ENCODE measurements around the gene FCHSD2.

The FCHSD2 gene

DNA sequence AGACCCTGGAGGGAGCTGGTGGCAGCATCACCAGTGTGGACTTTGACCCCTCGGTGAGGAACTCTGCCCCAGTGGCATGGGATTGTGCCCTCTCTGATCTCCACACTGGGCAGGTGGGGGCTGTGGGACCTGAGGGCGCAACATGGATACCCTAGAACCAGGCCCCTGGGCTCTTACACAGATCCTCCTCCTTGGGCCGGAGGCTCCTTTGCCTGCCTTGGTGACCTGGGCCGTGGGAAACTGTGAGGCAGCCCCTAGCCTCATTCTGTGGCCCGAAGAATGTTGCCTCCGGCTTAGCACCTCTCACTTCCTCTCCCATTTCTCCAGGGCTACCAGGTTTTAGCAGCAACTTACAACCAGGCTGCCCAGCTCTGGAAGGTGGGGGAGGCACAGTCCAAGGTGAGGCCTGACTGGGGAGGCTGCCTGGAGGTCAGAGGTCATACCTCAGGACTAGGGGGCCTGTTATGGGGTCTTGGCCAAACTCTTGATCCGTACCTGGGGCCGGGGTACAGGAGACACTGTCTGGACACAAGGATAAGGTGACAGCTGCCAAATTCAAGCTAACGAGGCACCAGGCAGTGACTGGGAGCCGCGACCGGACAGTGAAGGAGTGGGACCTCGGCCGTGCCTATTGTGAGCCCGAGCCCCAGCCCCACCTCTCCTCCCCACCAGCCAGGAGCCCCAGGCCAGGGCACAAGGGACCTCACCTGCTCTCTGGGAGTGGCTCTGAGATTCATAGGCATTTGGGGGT lies 315.8 kb downstream of the FCHSD2 start:
- WGBS (ENCODE audit: insufficient coverage): 94% methylated on average over 15 of the region's 15 CpGs
- H3K27me3 ChIP-seq (replicated peaks in 2 of 5; ENCODE audit: control insufficient read depth in 4 of 5, insufficient read depth in 5 of 5, low read length in 4 of 5): no peaks in the 10 kb centered on the region
- DNase-seq: no peak
- no peaks in the 10 kb centered on the region for H3K9me3 ChIP-seq (ENCODE audit: control extremely low read depth in 1 of 5, control insufficient read depth in 4 of 5, insufficient read depth in 2 of 5, low read depth in 1 of 5, low read length in 4 of 5)
- no peak overlapping the region for H3K4me3 ChIP-seq (ENCODE audit: control insufficient read depth in 1 of 7, extremely low read depth in 1 of 7, insufficient read depth in 4 of 7, low read depth in 2 of 7, low read length in 6 of 7)
- H3K4me1 ChIP-seq (ENCODE audit: control extremely low read depth in 1 of 4, control insufficient read depth in 4 of 4, insufficient read depth in 4 of 4, low read length in 3 of 4): peaks cover 0 to 8% (median 3%) of the 10 kb centered on the region in 4 experiments
- ChIA-PET POLR2A (no interaction called here), CTCF (interaction anchor here (1.2 to 6.5 kb wide), 3 partner anchors 9 to 351 kb away, joined by 3 to 44 read pairs (median 29); partner anchors contain the start of gene ATG16L2)
- H3K27ac ChIP-seq (ENCODE audit: insufficient read depth in 1 of 2, low read depth in 1 of 2, low read length in 2 of 2, poor library complexity in 1 of 2, severe bottlenecking in 2 of 2): peak overlapping the region in 1 of 2 experiments; percentile 27
- peaks cover 13 to 93% (median 75%) of the 10 kb centered on the region in 4 experiments for H3K36me3 ChIP-seq (ENCODE audit: control insufficient read depth in 4 of 4, insufficient read depth in 4 of 4, low read length in 3 of 4)

DNA sequence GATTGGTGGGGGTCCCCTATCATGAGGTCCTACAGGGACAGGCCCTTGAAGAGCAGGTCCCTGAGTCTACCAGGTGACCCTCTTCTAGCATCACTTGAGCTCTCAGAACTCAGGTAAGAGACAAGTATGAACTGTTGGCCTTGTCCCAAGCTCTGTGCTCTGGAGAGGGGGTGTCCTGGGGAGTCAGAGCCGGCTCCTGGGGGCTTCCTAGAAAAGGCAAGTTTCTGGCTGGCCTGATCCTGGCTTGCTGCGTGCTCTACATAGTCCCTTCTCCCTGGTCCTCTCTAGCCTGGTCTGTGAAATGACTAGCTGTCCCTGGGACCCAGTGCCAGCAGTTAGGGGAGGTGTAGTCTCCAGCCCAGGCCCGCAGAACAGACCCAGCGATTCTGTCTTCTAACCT lies 316.5 kb downstream of the FCHSD2 start:
- no peaks in the 10 kb centered on the region for H3K27me3 ChIP-seq (replicated peaks in 2 of 5; ENCODE audit: control insufficient read depth in 4 of 5, insufficient read depth in 5 of 5, low read length in 4 of 5)
- H3K36me3 ChIP-seq (ENCODE audit: control insufficient read depth in 4 of 4, insufficient read depth in 4 of 4, low read length in 3 of 4): peaks cover 13 to 96% (median 77%) of the 10 kb centered on the region in 4 experiments
- no peak overlapping the region for H3K4me3 ChIP-seq (ENCODE audit: control insufficient read depth in 1 of 7, extremely low read depth in 1 of 7, insufficient read depth in 4 of 7, low read depth in 2 of 7, low read length in 6 of 7)
- H3K9me3 ChIP-seq (ENCODE audit: control extremely low read depth in 1 of 5, control insufficient read depth in 4 of 5, insufficient read depth in 2 of 5, low read depth in 1 of 5, low read length in 4 of 5): no peaks in the 10 kb centered on the region
- DNase-seq: no peak
- POLR2A ChIA-PET: no interaction called here
- no peak overlapping the region for H3K27ac ChIP-seq (ENCODE audit: insufficient read depth in 1 of 2, low read depth in 1 of 2, low read length in 2 of 2, poor library complexity in 1 of 2, severe bottlenecking in 2 of 2)
- 94% methylated on average over 4 of the region's 4 CpGs for WGBS (ENCODE audit: insufficient coverage)
- CTCF ChIA-PET: interaction anchor here (0.5 kb wide), 1 partner anchor 32 kb away, joined by 5 read pairs; no protein-coding TSS in a partner anchor
- peaks cover 0 to 15% (median 7%) of the 10 kb centered on the region in 4 experiments for H3K4me1 ChIP-seq (ENCODE audit: control extremely low read depth in 1 of 4, control insufficient read depth in 4 of 4, insufficient read depth in 4 of 4, low read length in 3 of 4)

DNA sequence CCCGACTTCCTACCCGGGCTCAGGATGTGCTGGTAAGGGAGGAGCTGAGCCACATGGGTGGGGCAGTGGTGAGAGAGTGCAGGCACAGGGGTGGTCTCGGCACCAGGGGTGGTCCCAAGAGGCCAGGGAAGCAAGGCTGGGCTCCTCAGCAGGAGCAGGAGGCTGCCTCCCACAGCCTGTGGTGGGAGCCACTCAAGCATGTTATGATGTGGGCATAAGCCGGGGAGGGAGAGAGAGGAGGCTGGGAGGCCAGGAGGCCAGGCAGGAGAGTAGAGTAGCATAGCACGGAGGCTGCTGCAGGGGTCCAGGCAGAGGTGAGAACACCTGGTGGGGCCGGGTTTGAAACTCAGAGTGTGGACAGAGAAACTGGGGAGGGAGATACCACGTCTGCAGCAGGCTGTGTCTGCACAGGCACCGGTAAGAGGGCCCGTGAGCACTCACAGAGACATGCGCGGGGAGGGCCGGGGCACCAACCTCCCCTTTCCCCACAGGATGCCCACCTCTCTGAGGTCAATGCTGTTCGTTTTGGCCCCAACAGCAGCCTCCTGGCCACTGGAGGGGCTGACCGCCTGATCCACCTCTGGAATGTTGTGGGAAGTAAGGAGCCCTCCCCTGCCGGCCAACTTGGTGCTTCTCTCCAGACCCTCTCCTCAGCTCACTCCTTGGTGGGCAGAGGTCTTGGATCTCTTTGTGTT lies 317.2 kb downstream of the FCHSD2 start:
- Histone ChIP-seq H3K27me3 (replicated peaks in 2 of 5; ENCODE audit: control insufficient read depth in 4 of 5, insufficient read depth in 5 of 5, low read length in 4 of 5) (no peaks in the 10 kb centered on the region), H3K9me3 (ENCODE audit: control extremely low read depth in 1 of 5, control insufficient read depth in 4 of 5, insufficient read depth in 2 of 5, low read depth in 1 of 5, low read length in 4 of 5) (no peaks in the 10 kb centered on the region), H3K27ac (ENCODE audit: insufficient read depth in 1 of 2, low read depth in 1 of 2, low read length in 2 of 2, poor library complexity in 1 of 2, severe bottlenecking in 2 of 2) (no peak overlapping the region), H3K36me3 (ENCODE audit: control insufficient read depth in 4 of 4, insufficient read depth in 4 of 4, low read length in 3 of 4) (peaks cover 13 to 96% (median 77%) of the 10 kb centered on the region in 4 experiments), H3K4me3 (ENCODE audit: control insufficient read depth in 1 of 7, extremely low read depth in 1 of 7, insufficient read depth in 4 of 7, low read depth in 2 of 7, low read length in 6 of 7) (no peak overlapping the region), H3K4me1 (ENCODE audit: control extremely low read depth in 1 of 4, control insufficient read depth in 4 of 4, insufficient read depth in 4 of 4, low read length in 3 of 4) (peaks cover 0 to 18% (median 8%) of the 10 kb centered on the region in 4 experiments)
- DNase-seq: no peak
- whole genome bisulfite sequencing (ENCODE audit: insufficient coverage): 92% methylated on average over 9 of the region's 15 CpGs
- ChIA-PET POLR2A (no interaction called here), CTCF (interaction anchor here (0.5 to 1.3 kb wide), 2 partner anchors 16 to 33 kb away, joined by 4 to 5 read pairs; no protein-coding TSS in a partner anchor)

DNA sequence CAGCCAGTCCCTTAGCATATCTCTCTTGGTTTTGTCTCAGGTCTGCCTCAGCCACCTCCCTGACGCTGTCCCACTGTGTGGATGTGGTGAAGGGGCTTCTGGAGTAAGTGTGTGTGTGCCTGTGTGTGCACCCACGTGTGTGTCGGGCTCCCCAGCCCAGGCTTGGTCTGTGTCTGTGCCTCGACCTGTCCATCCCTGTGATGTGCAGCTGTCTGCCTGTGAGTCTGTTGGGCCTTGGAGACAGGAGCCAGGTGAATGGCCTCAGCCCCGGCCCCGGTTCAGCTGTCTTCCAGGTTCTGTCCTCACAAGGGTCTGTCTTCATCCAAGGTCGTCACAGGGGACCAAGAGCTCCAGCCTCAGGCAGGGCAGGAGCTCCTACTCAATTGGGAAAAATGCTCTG lies 318.1 kb downstream of the FCHSD2 start:
- Histone ChIP-seq H3K9me3 (ENCODE audit: control extremely low read depth in 1 of 5, control insufficient read depth in 4 of 5, insufficient read depth in 2 of 5, low read depth in 1 of 5, low read length in 4 of 5) (no peaks in the 10 kb centered on the region), H3K4me3 (ENCODE audit: control insufficient read depth in 1 of 7, extremely low read depth in 1 of 7, insufficient read depth in 4 of 7, low read depth in 2 of 7, low read length in 6 of 7) (no peak overlapping the region), H3K27me3 (replicated peaks in 2 of 5; ENCODE audit: control insufficient read depth in 4 of 5, insufficient read depth in 5 of 5, low read length in 4 of 5) (no peaks in the 10 kb centered on the region), H3K36me3 (ENCODE audit: control insufficient read depth in 4 of 4, insufficient read depth in 4 of 4, low read length in 3 of 4) (peaks cover 13 to 94% (median 73%) of the 10 kb centered on the region in 4 experiments), H3K27ac (ENCODE audit: insufficient read depth in 1 of 2, low read depth in 1 of 2, low read length in 2 of 2, poor library complexity in 1 of 2, severe bottlenecking in 2 of 2) (no peak overlapping the region), H3K4me1 (ENCODE audit: control extremely low read depth in 1 of 4, control insufficient read depth in 4 of 4, insufficient read depth in 4 of 4, low read length in 3 of 4) (peaks cover 0 to 18% (median 8%) of the 10 kb centered on the region in 4 experiments)
- 98% methylated on average over 6 of the region's 7 CpGs for WGBS (ENCODE audit: insufficient coverage)
- POLR2A ChIA-PET: no interaction called here
- DNase-seq: no peak
- CTCF ChIA-PET: interaction anchor here (1.3 kb wide), 1 partner anchor 17 kb away, joined by 4 read pairs; no protein-coding TSS in a partner anchor

DNA sequence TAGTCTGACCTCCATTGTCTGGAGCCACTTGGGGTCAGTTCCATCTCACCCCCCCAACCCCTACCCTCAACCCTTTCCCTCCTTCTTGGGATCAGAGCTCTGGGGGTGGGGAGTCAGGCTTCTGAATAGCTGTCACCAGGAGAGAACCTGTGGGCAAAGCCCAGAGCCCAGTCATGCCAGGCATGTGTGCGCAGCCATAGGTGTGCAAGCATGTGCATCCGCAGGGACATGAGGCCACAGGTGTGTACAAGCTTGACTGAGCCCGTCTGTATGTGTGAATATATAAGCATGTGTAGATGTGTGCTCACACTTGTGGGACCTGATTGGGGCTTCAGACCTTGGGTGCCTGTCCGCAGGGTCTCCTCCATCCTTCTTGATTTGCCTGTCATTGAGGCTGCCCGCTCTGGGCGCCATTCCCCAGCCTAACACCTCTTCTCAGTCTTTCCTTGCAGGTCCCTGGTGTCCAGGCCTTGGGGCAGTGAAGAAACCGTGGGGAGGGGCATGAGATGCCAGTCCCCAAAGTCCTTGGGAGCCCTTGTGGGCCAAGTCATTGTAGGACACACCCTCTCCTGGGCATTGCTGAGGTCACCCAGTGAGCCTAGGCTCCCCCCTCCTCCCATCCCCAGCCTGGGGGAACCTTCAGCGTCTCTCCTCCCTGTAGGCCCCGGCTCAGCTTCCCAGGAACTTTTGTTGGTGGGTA lies 318.9 kb downstream of the FCHSD2 start:
- no peak for DNase-seq
- Histone ChIP-seq H3K4me3 (ENCODE audit: control insufficient read depth in 1 of 7, extremely low read depth in 1 of 7, insufficient read depth in 4 of 7, low read depth in 2 of 7, low read length in 6 of 7) (no peak overlapping the region), H3K27ac (ENCODE audit: insufficient read depth in 1 of 2, low read depth in 1 of 2, low read length in 2 of 2, poor library complexity in 1 of 2, severe bottlenecking in 2 of 2) (no peak overlapping the region), H3K27me3 (replicated peaks in 2 of 5; ENCODE audit: control insufficient read depth in 4 of 5, insufficient read depth in 5 of 5, low read length in 4 of 5) (no peaks in the 10 kb centered on the region), H3K4me1 (ENCODE audit: control extremely low read depth in 1 of 4, control insufficient read depth in 4 of 4, insufficient read depth in 4 of 4, low read length in 3 of 4) (peaks cover 0 to 18% (median 8%) of the 10 kb centered on the region in 4 experiments), H3K9me3 (ENCODE audit: control extremely low read depth in 1 of 5, control insufficient read depth in 4 of 5, insufficient read depth in 2 of 5, low read depth in 1 of 5, low read length in 4 of 5) (no peaks in the 10 kb centered on the region), H3K36me3 (ENCODE audit: control insufficient read depth in 4 of 4, insufficient read depth in 4 of 4, low read length in 3 of 4) (peaks cover 10 to 94% (median 73%) of the 10 kb centered on the region in 4 experiments)
- CTCF ChIA-PET: interaction anchor here (1.0 to 2.6 kb wide), 5 partner anchors 8 to 100 kb away, joined by 3 to 14 read pairs (median 6); partner anchors contain the start of gene STARD10
- 100% methylated on average over 4 of the region's 9 CpGs for WGBS (ENCODE audit: insufficient coverage)
- POLR2A ChIA-PET: no interaction called here

DNA sequence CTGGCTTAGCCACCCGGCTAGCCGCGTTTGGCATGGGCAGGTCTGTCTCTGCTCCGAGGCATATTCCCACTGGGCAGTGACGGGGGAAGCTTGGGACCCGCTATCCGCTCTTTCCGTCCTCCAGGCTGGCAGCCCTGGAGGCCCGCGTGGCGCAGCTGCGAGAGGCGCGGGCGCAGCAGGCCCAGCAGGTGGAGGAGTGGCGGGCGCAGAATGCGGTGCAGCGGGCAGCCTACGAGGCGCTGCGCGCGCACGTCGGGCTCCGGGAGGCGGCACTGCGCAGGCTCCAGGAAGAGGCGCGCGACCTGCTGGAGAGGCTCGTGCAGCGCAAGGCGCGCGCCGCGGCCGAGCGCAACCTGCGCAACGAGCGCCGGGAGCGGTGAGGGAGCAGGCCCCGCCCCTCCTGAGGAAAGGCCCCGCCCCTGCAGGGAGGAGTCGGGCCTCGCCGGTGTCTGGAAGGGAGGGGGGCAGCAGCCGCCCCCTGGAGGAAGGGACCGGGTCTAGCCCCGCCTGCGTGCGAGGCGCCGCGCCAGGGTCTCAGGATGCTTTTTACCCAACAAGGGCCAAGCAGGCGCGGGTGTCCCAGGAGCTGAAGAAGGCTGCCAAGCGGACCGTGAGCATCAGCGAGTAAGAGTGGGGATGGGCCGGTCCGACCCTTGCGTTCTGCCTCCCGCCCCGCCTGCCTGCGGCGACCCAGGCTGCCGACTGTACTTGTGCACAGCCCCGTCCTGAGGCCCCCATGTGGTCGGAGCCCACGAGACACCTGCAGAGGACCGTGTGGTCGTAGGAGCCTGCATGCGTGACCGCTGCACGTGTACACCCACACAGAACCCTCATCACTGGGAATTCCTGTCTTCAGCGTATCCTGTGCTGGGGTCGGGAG lies 320.0 kb downstream of the FCHSD2 start:
- H3K4me3 ChIP-seq (ENCODE audit: control insufficient read depth in 1 of 7, extremely low read depth in 1 of 7, insufficient read depth in 4 of 7, low read depth in 2 of 7, low read length in 6 of 7): peak overlapping the region in 2 of 7 experiments; percentile 42 to 46
- CTCF ChIA-PET: interaction anchor here (1.0 to 2.6 kb wide), 6 partner anchors 9 to 99 kb away, joined by 3 to 14 read pairs (median 5); partner anchors contain the start of gene STARD10
- DNase-seq: peak; percentile 79 to 93 (median 83)

More for the DNA sequence above, 320.0 kb downstream of the FCHSD2 start:
- Histone ChIP-seq H3K27me3 (replicated peaks in 2 of 5; ENCODE audit: control insufficient read depth in 4 of 5, insufficient read depth in 5 of 5, low read length in 4 of 5) (no peaks in the 10 kb centered on the region), H3K9me3 (ENCODE audit: control extremely low read depth in 1 of 5, control insufficient read depth in 4 of 5, insufficient read depth in 2 of 5, low read depth in 1 of 5, low read length in 4 of 5) (no peaks in the 10 kb centered on the region), H3K4me1 (ENCODE audit: control extremely low read depth in 1 of 4, control insufficient read depth in 4 of 4, insufficient read depth in 4 of 4, low read length in 3 of 4) (peaks cover 0 to 23% (median 11%) of the 10 kb centered on the region in 4 experiments), H3K27ac (ENCODE audit: insufficient read depth in 1 of 2, low read depth in 1 of 2, low read length in 2 of 2, poor library complexity in 1 of 2, severe bottlenecking in 2 of 2) (no peak overlapping the region), H3K36me3 (ENCODE audit: control insufficient read depth in 4 of 4, insufficient read depth in 4 of 4, low read length in 3 of 4) (peaks cover 12 to 96% (median 79%) of the 10 kb centered on the region in 4 experiments)
- POLR2A ChIA-PET: no interaction called here
- 70% methylated on average over 56 of the region's 82 CpGs for WGBS (ENCODE audit: insufficient coverage)

Data from common myeloid progenitor, CD34-positive (primary cell).